Stimulated activated naive CD4-positive, alpha-beta T cell (primary cell): ENCODE results near the gene ITGA2.

Source experiments
- DNase-seq, 6 experiments: peaks; one replicate each; lab custom pipeline; 2025; lab: John Stamatoyannopoulos, UW

Gene ITGA2

DNA sequence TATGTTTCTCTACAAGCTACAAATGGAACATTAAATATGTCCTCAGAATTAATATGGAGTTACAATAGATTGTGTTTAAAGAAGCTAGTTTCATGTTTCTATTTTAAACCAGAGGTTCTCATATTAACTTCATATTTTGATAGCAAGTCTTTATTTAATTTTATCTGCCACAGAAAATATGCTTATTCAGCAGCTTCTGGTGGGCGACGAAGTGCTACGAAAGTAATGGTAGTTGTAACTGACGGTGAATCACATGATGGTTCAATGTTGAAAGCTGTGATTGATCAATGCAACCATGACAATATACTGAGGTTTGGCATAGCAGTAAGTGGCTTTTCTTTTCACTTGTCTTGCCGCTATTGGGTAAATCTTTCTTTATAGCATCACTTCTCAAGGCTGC is 66.2 kb downstream of the ITGA2 start:
- DNase-seq, result no peak

DNA sequence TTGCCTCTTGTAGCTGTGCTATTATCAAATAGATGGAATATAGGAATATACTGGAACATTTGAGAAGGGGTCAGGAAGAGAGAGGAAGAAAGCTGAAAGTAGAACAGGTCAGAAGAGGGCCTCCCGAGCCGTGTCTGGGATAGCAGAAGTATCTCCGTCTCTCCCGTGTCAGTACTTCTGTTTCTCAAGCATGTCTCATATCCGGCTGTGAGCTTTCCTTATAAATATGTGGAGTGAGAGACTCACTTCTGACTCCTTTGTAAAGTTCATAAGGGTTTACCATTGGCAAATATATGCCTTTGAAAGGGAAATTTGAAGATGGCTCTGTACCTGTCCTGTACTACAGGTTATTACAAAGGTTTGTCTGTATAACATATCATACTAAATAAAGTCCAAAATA is 70.1 kb downstream of the ITGA2 start:
- DNase-seq, result no peak

DNA sequence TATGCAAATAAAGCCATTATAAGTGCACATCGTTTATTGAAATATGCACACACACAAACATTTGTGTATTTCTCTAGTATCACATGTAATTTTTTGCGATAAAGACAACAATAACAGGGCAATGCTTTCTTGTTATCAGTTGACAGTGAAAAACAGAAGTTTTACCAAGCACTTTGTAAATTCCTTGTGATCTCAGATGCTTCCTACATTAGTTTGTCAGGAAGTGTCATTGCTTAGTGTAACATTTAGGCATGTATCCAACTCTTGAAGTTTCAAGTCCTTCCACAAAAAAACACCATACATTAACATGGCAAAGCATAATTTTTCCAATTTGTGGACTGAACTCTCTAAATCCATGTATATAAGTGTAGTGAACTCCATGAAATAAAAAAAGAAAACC is 74.0 kb downstream of the ITGA2 start:
- no peak for DNase-seq

DNA sequence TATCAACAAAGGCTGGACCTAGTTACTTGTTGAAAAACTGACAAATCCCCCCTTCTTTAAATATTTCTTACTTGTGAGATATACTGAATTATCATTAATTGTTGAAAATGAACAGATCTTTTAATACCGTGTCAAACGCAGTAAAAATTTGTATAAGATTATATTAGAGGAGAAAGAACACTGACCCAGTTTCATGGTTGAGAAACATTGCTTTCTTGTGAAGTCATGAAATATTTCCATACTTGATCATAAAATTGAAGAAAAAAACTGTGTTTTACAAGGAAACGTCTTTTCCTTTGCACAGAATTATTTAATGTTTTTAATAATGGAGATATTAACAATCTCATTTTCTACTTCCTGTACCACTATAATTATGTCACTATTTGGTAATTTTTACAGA is 74.6 kb downstream of the ITGA2 start:
- DNase-seq, result no peak

DNA sequence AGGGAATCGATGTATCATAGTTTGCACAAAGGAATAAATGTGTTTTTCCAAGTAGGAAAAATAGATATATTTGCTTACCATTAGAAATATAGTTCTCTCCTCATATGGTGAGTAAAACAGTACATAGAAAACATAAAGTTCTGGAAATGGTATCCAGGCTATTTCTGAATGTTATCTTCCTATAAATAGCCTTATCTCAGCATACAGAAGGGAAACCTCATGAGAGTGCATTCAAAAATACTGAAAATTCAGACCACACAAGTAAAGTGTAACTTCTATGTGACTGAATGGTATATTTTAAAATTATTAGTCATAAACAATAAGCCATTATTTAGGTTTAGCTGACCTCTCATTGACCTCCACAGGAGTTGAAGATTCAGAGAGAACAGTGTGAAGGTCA is 76.9 kb downstream of the ITGA2 start:
- DNase-seq, result no peak

DNA sequence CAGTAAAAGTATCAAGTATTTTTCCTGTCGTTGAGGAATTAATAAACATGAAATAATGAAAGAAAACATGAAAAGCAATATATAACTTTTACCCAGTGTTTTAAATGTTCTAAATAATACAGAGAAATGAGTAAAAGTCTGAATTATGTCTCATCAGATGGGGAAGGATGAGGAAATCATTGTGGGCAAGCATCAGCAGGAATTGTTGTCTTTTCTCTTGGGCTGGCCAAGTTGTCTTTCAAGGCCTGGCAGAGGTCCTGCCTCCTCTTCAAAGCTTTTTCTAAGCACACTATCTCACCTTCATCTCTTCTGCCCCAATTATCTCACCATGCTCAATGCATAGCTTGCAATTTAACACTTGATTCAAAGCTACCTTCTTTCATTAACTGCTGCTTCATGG is 78.5 kb downstream of the ITGA2 start:
- DNase-seq, result no peak

DNA sequence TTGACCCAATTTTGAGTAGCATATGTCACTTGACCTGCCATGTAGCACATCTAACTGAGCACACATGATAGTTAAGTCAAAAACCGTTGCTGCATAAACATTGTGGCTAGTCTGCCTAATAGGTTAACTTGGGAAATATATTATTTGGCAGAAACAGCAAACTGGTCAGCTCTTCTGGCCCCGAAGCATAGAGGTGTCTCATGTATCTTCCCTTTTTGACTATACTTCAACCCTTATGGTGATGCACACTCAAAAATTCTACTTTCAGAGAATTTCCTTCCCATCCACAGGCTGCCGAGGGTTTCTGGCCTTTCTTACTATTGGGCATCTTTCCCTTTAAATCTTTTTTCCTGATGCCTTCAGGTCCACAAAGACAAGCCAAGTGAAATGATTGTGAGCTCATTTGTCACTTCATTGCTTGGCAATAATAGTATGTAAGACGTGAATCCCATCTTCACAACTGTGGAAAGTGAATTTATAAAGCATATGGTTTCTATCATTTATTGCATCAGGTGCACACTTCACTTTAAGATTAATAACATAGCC is 79.2 kb downstream of the ITGA2 start:
- no peak for DNase-seq

DNA sequence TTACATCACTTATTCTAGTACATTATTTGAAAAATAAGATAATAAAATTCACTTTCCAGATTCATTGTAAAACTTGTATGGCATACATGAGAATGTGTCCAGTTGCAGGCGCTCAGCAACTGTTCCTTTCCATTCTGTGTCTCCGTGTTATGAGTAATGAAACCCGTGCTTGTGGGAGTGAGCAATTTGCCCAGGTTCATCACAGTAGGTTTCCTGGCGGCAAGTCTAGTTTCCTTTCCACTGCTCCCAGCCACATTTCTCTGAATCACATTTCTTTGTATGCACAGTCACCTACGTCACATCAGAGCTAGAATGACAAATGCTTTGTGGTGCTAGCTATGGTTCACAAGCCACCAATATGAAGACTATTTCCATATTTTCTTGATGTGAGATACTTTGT is 80.5 kb downstream of the ITGA2 start:
- no peak for DNase-seq

DNA sequence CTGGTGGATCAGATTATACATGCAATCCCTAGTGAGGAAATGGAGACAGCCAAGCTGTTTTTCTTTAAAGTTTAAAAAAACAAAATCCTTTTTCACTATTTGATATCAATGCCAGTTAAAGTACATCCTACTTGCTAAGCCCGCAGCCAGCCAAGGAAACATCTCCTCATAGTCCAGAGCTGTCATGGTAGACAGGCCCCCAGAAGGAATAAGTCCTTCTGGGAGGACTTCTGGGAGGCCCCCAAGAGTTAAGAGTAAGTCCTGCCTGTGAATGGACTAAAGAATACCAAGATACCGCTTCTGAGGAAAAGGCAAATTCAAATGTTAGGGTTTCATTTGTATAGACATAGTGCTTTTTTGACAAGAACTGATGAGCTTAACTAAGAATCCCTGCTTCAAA is 82.1 kb downstream of the ITGA2 start:
- DNase-seq, result no peak

DNA sequence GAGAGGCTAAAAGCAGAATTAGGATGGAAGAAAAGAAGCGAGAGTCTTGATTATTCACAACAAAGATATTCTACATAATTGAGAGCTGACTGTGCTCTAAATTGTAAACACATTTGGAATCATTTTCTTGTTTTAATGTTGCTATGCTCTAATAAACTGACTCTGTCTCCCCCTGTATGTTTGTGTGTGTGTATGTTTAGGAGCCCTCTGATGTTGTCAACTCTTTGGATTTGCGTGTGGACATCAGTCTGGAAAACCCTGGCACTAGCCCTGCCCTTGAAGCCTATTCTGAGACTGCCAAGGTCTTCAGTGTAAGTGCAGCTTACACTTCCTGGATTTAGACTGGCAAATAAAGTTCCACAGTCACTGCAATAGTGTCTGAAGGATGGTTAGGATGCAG is 82.6 kb downstream of the ITGA2 start:
- DNase-seq, result no peak

DNA sequence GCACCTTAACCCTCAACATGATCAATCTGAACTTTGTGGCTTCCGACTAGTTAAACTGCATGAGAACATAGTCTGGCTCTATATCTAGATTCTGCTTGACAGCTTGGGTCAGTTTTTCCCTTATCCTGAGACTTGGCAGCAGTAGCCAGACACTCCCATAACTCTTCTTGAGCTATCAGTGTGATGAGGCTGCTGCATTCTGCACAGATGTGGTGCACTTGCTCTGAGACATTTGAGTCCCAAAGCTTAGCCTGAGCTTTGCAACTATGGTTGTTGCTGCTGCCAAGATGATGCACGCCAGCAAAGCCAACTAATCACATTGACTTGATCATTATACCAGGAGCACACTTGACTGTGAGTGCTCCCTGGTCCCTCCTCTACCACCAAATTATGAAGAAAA is 84.2 kb downstream of the ITGA2 start:
- no peak for DNase-seq

DNA sequence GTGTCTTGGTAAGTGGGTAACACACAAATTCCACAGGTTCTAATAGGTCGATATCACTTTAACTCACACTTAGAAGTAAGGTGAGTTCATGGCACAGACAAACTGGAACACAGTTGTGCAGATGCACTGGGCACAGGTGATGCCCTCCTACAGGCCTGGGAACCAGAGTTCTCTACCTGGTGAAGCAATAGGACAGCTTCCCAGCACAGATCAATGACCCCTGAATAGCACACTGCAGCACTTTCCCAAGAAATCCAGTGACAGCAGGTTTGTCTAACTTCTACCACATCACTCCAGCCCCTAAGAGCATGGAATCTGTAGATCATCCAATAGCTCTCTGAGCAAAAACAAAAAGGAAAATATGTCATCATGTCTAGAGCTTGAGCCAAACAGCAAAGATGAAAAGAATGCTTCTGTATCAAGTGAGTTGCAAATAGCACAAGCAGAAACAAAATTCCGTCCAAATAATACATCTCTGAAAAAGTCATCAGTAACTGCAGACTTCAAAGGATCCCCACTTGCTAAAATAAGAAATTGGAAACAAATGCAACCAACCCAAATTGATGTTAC is 86.9 kb downstream of the ITGA2 start:
- no peak for DNase-seq

DNA sequence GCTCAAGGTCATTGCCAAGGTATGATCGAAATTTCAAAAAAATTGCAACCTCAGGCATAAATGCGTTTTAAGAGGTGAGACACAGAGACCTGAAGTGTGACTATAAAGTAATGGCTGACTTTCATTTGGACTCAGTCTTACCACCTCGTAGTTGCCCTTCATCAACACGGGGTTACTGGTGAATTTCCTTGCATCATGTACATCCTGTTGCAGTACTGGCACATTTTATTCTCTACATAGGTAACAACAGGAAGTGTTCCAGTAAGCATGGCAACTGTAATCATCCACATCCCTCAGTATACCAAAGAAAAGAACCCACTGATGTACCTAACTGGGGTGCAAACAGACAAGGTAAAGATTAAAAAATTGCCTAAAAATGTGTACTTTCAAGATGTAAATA is 91.1 kb downstream of the ITGA2 start:
- peak in 3 of 6 experiments; percentile 12 to 35 (median 31) for DNase-seq

DNA sequence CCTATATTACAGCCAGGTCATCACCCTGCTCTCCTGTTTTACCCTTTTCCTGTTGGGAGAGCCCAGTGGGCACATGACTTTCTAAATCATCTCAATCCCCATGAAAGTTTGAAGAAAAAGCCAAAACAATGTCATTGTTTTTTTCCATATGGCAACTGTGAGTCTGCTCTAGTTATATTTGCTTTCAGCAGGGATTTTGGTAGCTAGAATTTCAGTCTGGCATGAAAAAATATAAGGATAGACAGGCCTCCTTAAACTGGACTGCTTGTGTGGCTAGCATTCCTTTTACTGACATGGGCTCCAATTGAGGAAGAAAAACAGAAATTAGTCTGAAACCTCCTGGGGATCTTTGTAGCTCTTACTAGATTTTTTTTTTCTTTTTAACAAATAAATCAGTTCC is 94.8 kb downstream of the ITGA2 start:
- DNase-seq, result no peak

DNA sequence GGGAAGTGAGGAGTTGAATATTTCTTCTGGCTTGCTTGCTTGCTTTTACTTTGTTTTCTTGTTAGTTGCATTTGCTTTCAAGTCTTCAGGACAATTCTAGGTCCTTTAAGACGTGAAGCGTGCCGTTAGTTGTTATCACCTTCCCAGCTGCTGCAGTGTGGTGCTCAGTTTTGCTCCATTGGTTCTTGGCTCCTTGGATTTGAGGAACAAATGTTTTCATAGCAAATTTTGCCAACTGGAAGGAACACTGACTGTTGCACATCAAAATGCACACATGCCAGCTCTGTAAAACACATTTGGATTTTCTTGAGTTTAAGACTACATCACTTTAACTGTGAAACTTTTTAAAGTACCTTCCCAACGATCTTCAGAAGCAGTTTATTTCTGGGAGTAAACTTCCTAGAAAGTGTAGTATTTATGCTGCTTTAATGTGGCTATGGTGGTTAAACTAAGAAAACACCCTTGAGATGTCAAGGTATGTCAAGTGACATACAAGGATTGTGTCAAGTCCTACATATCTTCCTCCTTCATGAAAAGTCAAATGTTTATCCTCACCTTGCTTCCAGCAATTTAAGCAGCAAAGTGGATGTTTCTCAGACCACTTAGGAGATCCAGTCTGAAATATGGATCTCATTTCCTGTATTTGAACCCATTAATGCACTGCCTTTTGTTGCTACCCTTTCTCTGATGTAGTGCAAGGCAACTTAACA is 95.5 kb downstream of the ITGA2 start:
- no peak for DNase-seq

DNA sequence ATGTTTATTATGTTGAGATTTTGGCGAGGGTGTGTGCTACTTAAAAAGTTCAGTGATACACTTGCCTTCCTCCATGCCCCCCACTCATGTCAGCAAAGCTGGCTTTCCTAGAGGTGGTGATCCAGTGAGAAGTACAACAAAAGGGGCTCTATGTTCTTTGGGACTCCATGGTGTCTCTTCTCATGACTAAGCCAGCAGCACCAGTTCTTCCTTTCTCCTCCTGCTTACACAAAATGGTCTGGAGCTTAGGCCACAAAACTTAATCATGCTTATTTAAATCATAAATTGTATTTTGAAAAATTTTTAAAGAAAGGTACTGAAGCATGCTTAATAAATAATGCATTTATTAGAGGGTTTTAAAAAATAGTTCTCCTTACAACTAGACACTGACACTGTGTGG is 98.0 kb downstream of the ITGA2 start:
- no peak for DNase-seq

DNA sequence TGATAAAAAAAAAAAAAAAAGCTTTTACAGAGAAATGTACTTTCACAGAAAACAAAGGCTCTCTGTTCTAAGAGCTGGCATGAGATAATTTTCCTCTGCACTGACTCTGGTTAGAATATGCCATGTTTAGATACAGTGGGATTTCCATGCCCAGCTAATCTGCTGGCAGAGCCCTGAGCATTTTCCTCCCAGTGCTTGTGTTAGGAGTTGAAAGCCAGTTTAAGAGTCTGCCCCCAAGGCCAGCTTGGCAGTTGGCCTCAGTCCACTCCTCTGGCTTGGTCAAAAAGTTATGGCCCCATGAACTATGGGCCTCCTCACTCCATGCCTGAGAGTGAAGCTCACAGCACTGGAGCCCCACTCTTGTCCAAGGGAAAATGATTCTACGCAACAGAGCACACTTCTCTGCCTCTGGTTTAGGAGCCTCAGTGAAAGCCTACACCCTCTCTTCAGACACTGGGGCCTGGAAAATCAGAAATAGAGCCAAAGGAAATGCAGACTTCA is 98.5 kb downstream of the ITGA2 start:
- no peak for DNase-seq

DNA sequence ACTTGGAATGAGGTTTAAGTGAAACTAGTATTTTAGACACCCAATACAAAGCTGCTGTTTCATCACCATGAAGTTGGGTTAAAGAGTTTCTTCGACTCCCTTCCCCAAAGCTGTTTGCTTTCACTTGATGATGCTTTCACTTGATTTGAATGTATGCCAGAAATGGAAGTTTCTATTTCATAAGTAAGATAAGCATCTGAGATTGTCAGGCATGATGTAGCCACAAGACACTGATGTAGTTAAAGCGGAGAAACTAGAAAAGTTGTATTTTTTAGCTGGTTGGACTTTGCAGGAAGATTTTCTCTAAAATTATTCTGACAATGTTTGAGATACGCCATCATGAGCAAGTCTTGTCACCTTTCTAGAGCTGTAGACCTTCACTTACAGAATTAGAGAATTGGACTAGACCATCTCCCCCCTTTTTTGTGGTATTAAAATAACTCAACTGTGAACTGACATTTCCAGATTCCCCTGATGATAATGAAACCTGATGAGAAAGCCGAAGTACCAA is 100.4 kb downstream of the ITGA2 start:
- DNase-seq, result peak in 3 of 6 experiments; percentile 18 to 30 (median 25)

DNA sequence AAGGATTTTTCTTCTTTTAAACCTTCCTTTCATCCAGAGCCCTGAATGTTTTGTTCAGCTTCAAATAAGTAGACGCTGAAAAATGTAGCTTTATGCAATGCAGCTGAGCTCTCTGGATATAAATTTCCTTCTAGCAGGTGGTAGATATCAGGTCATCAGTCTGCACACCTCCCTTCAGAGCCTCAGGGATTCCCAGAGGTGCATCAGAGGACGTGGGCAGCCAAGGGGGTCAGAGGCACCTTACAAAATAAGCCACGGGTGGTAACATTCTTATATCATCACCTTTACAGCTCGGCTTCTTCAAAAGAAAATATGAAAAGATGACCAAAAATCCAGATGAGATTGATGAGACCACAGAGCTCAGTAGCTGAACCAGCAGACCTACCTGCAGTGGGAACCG is 101.1 kb downstream of the ITGA2 start:
- DNase-seq, result no peak

DNA sequence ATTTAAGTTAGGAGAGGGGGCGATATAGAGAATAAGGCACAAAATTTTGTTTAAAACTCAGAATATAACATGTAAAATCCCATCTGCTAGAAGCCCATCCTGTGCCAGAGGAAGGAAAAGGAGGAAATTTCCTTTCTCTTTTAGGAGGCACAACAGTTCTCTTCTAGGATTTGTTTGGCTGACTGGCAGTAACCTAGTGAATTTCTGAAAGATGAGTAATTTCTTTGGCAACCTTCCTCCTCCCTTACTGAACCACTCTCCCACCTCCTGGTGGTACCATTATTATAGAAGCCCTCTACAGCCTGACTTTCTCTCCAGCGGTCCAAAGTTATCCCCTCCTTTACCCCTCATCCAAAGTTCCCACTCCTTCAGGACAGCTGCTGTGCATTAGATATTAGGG is 102.1 kb downstream of the ITGA2 start:
- DNase-seq, result no peak

DNA sequence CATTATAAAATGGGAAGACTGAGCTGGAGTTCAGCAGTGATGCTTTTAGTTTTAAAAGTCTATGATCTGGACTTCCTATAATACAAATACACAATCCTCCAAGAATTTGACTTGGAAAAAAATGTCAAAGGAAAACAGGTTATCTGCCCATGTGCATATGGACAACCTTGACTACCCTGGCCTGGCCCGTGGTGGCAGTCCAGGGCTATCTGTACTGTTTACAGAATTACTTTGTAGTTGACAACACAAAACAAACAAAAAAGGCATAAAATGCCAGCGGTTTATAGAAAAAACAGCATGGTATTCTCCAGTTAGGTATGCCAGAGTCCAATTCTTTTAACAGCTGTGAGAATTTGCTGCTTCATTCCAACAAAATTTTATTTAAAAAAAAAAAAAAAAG is 103.1 kb downstream of the ITGA2 start:
- no peak for DNase-seq

DNA sequence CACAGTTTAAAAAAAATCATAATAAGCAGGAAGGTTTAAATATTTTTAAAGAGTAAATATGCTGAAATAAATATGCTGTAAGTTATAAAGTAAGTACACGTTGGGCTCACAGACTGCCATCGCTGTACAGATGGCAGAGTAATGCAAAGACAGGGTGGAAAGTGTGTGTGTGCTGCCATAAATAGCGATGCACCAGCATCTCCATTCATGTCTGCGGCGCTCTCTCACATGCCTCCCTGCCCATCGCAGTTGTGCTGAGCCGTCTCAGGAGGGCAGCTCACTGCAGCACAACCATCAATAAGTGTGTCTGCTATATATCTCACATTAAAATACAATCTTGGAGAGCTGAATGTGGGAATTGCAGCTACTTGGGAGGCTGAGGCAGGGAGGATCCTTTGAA is 106.1 kb downstream of the ITGA2 start:
- DNase-seq, result no peak

DNA sequence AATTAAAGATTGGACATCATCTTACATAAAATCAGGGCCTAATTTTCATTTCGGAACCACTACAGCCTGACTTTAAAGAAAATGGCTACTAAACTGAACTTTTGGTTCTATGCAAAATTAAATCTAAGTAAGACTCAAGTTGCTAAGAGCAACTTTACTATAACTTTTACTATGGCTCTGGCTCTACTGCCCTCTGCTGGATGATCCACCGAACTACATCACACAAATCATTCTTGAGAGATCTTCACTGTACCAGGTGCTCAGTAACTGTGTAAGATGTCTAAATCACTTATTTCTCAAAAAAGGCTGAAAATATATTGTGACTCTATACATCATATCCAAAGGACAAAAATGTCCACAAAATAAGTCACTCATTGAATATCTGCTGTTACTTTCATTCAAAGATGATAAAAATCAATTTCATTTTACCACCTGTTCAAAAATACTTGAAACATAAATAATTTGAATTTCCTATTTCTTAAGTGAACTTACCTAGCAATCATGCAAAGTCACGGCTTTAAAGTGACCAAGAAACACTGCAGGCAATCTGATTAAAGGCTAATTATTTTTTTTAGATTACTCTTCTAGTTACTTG is 106.9 kb downstream of the ITGA2 start:
- DNase-seq, result peak; percentile 17 to 79 (median 52)
